Neural cell (in vitro differentiated cells): ENCODE data around the gene TLR6. TPM values are rescaled to one million over a fixed set of nuclear protein-coding genes. Genes with fewer than 3 reads are reported as not detected.

Source experiments
- H2AFZ ChIP-seq: fragments of 200-600, 300-800 bp; sonication (generic), shearing (Covaris generic); 2 replicates; pipeline ENCODE4 v1.6.0; 2014; ENCODE audit warnings: low read depth, mild to moderate bottlenecking, antibody characterized with exemption, low read length, moderate library complexity
- H3F3A ChIP-seq: fragments of 200-600 bp; shearing (Covaris generic); 2 replicates; pipeline ENCODE4 v1.6.1; 2016; ENCODE audit warnings: mild to moderate bottlenecking, moderate library complexity, mixed read lengths, antibody characterized with exemption, low read length; ENCODE audit not compliant: insufficient read depth, poor library complexity, severe bottlenecking
- H3K27ac ChIP-seq: fragments of 200-600, 300-800 bp; sonication (generic), shearing (Covaris generic); 2 replicates; pipeline ENCODE4 v1.5.1; 2014; ENCODE audit warnings: mild to moderate bottlenecking, low read length, moderate library complexity
- H3K27me3 ChIP-seq: fragments of 300-800, 200-600 bp; sonication (generic), shearing (Covaris generic); 2 replicates; pipeline ENCODE4 v1.6.0; 2014; ENCODE audit warnings: mild to moderate bottlenecking, low read depth, low read length, moderate library complexity; ENCODE audit not compliant: insufficient read depth
- H3K36me3 ChIP-seq: fragments of 300-800, 200-600 bp; sonication (generic), shearing (Covaris generic); 2 replicates; pipeline ENCODE4 v1.5.1; 2014; ENCODE audit warnings: mild to moderate bottlenecking, antibody characterized with exemption, low read length, moderate library complexity; ENCODE audit not compliant: insufficient read depth
- H3K4me2 ChIP-seq: fragments of 300-800, 200-600 bp; sonication (generic), shearing (Covaris generic); 2 replicates; pipeline ENCODE4 v1.6.0; 2014; ENCODE audit warnings: mild to moderate bottlenecking, low read length
- H3K4me3 ChIP-seq: fragments of 300-800, 200-600 bp; sonication (generic), shearing (Covaris generic); 2 replicates; pipeline ENCODE4 v1.5.1; 2014; ENCODE audit warnings: mild to moderate bottlenecking, low read length, moderate library complexity
- H3K79me2 ChIP-seq: fragments of 200-600 bp; shearing (Covaris generic); replicated peaks from 2 replicates; pipeline ENCODE4 v1.6.0; 2014; ENCODE audit warnings: mild to moderate bottlenecking, low read length, moderate library complexity; ENCODE audit not compliant: insufficient read depth
- H3K9ac ChIP-seq: fragments of 300-800, 200-600 bp; sonication (generic), shearing (Covaris generic); 2 replicates; pipeline ENCODE4 v1.6.1; 2016; ENCODE audit warnings: mild to moderate bottlenecking, low read length, mixed read lengths
- H3K9me2 ChIP-seq: fragments of 200-600 bp; shearing (Covaris generic); 2 replicates; pipeline ENCODE4 v1.6.1; 2016; ENCODE audit warnings: mild to moderate bottlenecking, low read length, mixed read lengths; ENCODE audit not compliant: insufficient read depth
- H3K9me3 ChIP-seq: fragments of 200-600, 300-800 bp; sonication (generic), shearing (Covaris generic); 2 replicates; pipeline ENCODE4 v1.6.1; 2016; ENCODE audit warnings: mild to moderate bottlenecking, mixed run types, low read length, moderate library complexity, mixed read lengths
- H4K20me1 ChIP-seq: fragments of 200-600 bp; shearing (Covaris generic); 2 replicates; pipeline ENCODE4 v1.6.1; 2016; ENCODE audit warnings: mild to moderate bottlenecking, mixed run types; ENCODE audit not compliant: insufficient read depth
- CTCF ChIP-seq: fragments of 450-650 bp; IDR thresholded peaks from 2 replicates; pipeline ENCODE4 v1.5.1; 2014; ENCODE audit warnings: antibody characterized with exemption, mild to moderate bottlenecking, moderate library complexity; ENCODE audit not compliant: poor library complexity, severe bottlenecking
- EP300 ChIP-seq: fragments of 450-650 bp; conservative IDR thresholded peaks from 2 replicates; pipeline ENCODE4 v1.6.1; 2014; ENCODE audit warnings: antibody characterized with exemption, mild to moderate bottlenecking, moderate library complexity; ENCODE audit not compliant: poor library complexity, severe bottlenecking
- EZH2 ChIP-seq: fragments of 200-600, 300-800 bp; shearing (Covaris generic), sonication (generic); IDR thresholded peaks from 2 replicates; pipeline ENCODE4 v1.6.1; 2014; ENCODE audit warnings: antibody characterized with exemption, low read length, borderline replicate concordance, mild to moderate bottlenecking; ENCODE audit not compliant: insufficient read depth, poor library complexity, severe bottlenecking
- MXI1 ChIP-seq: fragments of 450-650 bp; conservative IDR thresholded peaks from 2 replicates; pipeline ENCODE4 v1.6.1; 2014; ENCODE audit warnings: antibody characterized with exemption, mild to moderate bottlenecking; ENCODE audit not compliant: poor library complexity, severe bottlenecking
- POLR2AphosphoS5 ChIP-seq: IDR thresholded peaks from 2 replicates; pipeline ENCODE4 v1.6.1; 2012
- RAD21 ChIP-seq: fragments of 450-650 bp; conservative IDR thresholded peaks from 2 replicates; pipeline ENCODE4 v1.6.1; 2014; ENCODE audit warnings: antibody characterized with exemption, mild to moderate bottlenecking, moderate library complexity
- SMC3 ChIP-seq: fragments of 450-650 bp; conservative IDR thresholded peaks from 2 replicates; pipeline ENCODE4 v1.6.1; 2014; ENCODE audit warnings: antibody characterized with exemption, mild to moderate bottlenecking, moderate library complexity; ENCODE audit not compliant: poor library complexity
- TAF1 ChIP-seq: IDR thresholded peaks from 2 replicates; pipeline ENCODE4 v1.6.1; 2012; ENCODE audit warnings: low read depth
- polyA plus RNA-seq: library from polyadenylated mRNA; depleted of rRNA; stranded (reverse); fragments of >200 nt; gene quantifications from 2 replicates; pipeline ENCODE4 v1.2.3, GENCODE V29; 2014
- TF ChIP-seq, protein P1 (sequence below): IDR thresholded peaks from 2 replicates; pipeline ENCODE4 v1.6.1; 2012; ENCODE audit warnings: borderline replicate concordance

Gene TLR6
- polyA plus RNA-seq, 1 donor from 2014 or later, result not detected

GRCh38 chr4:38904682-38905081 lies 48.1 kb upstream of the TLR6 start:
- no peaks in the 10 kb centered on the region for H3K9me3 ChIP-seq
- H3K9ac ChIP-seq, result no peak overlapping the region
- H2AFZ ChIP-seq, result no peak overlapping the region
- no peaks in the 10 kb centered on the region for H4K20me1 ChIP-seq
- H3F3A ChIP-seq, result no peaks in the 10 kb centered on the region
- H3K27ac ChIP-seq, result no peak overlapping the region
- no peaks in the 10 kb centered on the region for H3K27me3 ChIP-seq
- no peak overlapping the region for H3K4me3 ChIP-seq
- H3K36me3 ChIP-seq, result no peaks in the 10 kb centered on the region
- H3K9me2 ChIP-seq, result no peaks in the 10 kb centered on the region
- no peak overlapping the region for H3K4me2 ChIP-seq
- TF ChIP-seq EP300, result no peak
- no peak for TF ChIP-seq POLR2AphosphoS5
- TF ChIP-seq SMC3, result no peak
- no peak for TF ChIP-seq CTCF
- no peak for TF ChIP-seq MXI1
- TF ChIP-seq TAF1, result no peak
- TF ChIP-seq, protein P1, sequence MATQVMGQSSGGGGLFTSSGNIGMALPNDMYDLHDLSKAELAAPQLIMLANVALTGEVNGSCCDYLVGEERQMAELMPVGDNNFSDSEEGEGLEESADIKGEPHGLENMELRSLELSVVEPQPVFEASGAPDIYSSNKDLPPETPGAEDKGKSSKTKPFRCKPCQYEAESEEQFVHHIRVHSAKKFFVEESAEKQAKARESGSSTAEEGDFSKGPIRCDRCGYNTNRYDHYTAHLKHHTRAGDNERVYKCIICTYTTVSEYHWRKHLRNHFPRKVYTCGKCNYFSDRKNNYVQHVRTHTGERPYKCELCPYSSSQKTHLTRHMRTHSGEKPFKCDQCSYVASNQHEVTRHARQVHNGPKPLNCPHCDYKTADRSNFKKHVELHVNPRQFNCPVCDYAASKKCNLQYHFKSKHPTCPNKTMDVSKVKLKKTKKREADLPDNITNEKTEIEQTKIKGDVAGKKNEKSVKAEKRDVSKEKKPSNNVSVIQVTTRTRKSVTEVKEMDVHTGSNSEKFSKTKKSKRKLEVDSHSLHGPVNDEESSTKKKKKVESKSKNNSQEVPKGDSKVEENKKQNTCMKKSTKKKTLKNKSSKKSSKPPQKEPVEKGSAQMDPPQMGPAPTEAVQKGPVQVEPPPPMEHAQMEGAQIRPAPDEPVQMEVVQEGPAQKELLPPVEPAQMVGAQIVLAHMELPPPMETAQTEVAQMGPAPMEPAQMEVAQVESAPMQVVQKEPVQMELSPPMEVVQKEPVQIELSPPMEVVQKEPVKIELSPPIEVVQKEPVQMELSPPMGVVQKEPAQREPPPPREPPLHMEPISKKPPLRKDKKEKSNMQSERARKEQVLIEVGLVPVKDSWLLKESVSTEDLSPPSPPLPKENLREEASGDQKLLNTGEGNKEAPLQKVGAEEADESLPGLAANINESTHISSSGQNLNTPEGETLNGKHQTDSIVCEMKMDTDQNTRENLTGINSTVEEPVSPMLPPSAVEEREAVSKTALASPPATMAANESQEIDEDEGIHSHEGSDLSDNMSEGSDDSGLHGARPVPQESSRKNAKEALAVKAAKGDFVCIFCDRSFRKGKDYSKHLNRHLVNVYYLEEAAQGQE, result no peak
- no peak for TF ChIP-seq RAD21
- no peak for TF ChIP-seq EZH2
- H3K79me2 ChIP-seq, result no peaks in the 10 kb centered on the region

DNA sequence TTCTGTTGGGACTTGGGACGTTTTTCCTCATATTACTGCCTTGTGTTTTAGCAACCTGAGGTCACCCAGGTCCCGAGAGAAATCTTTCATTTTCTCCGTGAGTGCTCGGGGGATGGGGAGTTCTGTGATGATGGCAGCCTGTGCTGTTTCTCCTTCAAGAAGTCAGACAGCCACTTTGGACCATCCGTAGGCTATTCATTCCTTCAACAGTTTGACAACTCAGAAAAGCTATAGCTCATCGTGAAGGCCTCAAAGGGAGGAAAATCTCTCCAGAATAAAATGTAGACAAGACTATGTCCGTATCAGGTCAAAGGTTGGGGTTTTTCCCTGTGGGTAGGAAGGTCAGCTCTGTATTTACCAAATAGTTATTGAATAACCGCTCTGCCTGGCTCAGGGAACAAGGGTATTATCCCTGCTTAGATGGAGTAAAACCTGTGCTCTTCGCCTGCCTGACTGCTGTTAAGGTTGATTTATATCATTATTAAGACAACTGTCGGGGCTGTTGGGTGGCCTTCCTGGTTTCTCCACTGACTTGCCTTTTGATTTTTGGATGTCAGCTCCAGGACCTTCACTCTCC lies 47.6 kb upstream of the TLR6 start:
- no peaks in the 10 kb centered on the region for H3K27me3 ChIP-seq
- no peak overlapping the region for H3K27ac ChIP-seq
- no peaks in the 10 kb centered on the region for H3K79me2 ChIP-seq
- H2AFZ ChIP-seq, result no peak overlapping the region
- H4K20me1 ChIP-seq, result no peaks in the 10 kb centered on the region
- no peaks in the 10 kb centered on the region for H3K9me3 ChIP-seq
- TF ChIP-seq MXI1 (no peak), POLR2AphosphoS5 (no peak), CTCF (no peak), SMC3 (no peak), EP300 (no peak), TAF1 (no peak), EZH2 (no peak), RAD21 (no peak)
- TF ChIP-seq, protein P1, result no peak
- H3K4me2 ChIP-seq, result no peak overlapping the region
- H3F3A ChIP-seq, result no peaks in the 10 kb centered on the region
- no peaks in the 10 kb centered on the region for H3K36me3 ChIP-seq
- no peak overlapping the region for H3K9ac ChIP-seq
- H3K4me3 ChIP-seq, result no peak overlapping the region
- no peaks in the 10 kb centered on the region for H3K9me2 ChIP-seq
